OCI-LY7 (cell line): Measurements from ENCODE around the gene RANBP17.

Experiments used
- EZH2phosphoT487 ChIP-seq: fragments of 200-600 bp; sonication (generic); IDR thresholded peaks from 2 replicates; pipeline ENCODE4 v1.6.1; 2018; ENCODE audit warnings: low read depth, borderline replicate concordance, mild to moderate bottlenecking, mixed run types, antibody characterized with exemption, low read length, moderate library complexity, mixed read lengths
- TF ChIP-seq, protein P1 (sequence below): fragments of 200-600 bp; sonication (generic); conservative IDR thresholded peaks from 2 replicates; pipeline ENCODE4 v1.5.1; 2014; ENCODE audit warnings: mild to moderate bottlenecking, antibody characterized with exemption, low read length, moderate library complexity, mixed read lengths

DNA sequence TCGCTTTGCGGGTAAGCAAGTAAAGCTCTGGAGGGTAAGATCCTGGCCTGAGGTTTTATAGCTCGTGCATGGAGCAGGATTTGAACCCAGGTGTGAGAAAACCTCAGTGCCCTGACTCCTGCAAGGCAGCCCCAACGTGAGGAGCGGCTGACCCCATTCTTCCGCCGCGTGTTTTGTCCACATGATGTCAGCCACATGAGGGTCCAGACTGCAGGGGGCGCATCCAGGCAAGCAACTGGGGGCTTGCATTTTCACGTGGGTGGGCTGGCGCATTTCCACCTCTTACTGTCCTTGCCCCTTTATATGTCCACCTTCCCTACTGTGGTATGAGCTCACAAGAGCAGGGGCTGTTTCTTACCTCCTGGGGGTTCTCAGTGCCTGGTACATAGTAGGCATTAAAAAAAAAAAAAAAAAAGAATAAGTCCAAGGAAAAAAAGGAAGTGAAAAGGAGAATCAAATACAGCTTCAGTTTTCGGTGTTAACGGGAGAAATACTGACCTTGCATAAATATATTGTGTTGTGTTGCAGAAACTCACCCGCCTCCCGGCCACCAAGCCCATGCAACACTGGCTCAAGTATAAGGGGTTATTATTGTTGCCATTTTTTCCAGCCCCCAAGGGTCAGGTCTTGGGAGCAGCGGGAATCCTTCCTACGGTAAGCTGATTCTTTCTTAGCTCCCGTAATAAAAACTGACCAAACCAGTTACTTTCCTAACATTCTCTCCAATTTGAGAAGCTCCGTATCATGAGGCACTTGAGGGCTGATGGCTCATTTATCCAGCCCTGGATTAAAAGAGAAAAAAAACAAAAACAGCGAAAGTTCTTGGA is 462.2 kb downstream of the RANBP17 start:
- TF ChIP-seq, protein P1, sequence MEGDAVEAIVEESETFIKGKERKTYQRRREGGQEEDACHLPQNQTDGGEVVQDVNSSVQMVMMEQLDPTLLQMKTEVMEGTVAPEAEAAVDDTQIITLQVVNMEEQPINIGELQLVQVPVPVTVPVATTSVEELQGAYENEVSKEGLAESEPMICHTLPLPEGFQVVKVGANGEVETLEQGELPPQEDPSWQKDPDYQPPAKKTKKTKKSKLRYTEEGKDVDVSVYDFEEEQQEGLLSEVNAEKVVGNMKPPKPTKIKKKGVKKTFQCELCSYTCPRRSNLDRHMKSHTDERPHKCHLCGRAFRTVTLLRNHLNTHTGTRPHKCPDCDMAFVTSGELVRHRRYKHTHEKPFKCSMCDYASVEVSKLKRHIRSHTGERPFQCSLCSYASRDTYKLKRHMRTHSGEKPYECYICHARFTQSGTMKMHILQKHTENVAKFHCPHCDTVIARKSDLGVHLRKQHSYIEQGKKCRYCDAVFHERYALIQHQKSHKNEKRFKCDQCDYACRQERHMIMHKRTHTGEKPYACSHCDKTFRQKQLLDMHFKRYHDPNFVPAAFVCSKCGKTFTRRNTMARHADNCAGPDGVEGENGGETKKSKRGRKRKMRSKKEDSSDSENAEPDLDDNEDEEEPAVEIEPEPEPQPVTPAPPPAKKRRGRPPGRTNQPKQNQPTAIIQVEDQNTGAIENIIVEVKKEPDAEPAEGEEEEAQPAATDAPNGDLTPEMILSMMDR = 0 out of 2 replicates have a peak, but pooled peaks have one; percentile 9
- TF ChIP-seq EZH2phosphoT487 = no peak
